ENCODE measurements around the gene PDE8B.

GRCh38 chr5:77182367-77182766, 28.1 kb upstream of the PDE8B start:
- TF ChIP-seq POLR2AphosphoS5 (IDR thresholded peaks at IDR 0.05; ENCODE audit: borderline replicate concordance, low read depth, low read length) (no peak), EZH2 (IDR thresholded peaks at IDR 0.05) (no peak)

Data from SK-N-MC (cell line).